ENCODE measurements around the gene CHAT.

The CHAT gene

DNA sequence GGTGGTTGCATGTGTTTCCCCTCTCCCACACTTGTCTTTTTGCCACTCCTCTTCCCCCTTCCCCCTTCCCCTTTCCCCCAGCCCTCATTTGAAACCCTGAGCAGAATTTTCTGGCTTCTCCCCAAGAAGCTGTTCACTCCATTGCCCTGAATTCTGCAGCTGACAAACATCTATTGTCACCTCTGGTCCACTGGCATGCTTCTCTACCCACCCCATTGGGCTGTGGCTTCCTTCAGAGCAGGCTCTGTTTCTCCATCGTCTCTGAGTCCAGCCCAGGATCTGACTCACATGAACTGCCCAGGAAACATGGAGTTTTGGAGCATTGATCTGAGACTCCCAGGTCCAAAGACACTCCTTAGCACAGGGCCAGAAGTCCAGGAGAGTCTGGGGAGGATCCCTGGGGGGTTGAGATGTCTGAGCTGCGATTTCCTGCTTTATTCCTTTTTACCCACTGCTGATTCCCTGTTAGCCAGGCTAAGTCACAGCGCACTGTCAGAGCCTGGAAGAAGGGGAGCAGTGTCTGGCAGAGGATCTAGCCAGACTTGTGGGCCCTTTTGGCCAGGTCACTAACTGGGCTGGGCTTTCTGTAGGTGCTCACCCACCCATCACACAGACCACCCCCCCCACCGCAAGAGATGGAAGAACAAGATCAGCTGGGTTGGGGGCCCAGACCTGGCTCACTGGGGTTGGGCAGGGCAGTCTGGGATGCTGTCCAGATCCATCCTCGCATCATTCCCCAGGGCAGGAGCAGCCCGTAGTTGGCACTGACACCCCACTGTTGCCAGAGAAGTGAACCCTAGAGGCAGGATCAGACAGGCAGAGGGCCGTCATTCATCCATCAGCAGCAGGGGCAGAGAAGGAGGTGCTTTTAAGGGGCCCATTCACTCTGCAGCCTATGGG is 3.5 kb downstream of the CHAT start:
- Histone ChIP-seq H3K36me3 (ENCODE audit: low read depth) (no peaks in the 10 kb centered on the region), H3K4me3 (ENCODE audit: severe bottlenecking) (no peak overlapping the region), H3K27me3 (ENCODE audit: insufficient read depth, poor library complexity, severe bottlenecking) (peaks cover 35% of the 10 kb centered on the region), H3K4me1 (ENCODE audit: insufficient read depth, poor library complexity, severe bottlenecking) (no peaks in the 10 kb centered on the region), H3K27ac (ENCODE audit: poor library complexity, severe bottlenecking) (no peak overlapping the region), H3K9me3 (ENCODE audit: severe bottlenecking) (no peaks in the 10 kb centered on the region)
- no peak for ATAC-seq (ENCODE audit: low read depth)
- TF ChIP-seq, protein P1, sequence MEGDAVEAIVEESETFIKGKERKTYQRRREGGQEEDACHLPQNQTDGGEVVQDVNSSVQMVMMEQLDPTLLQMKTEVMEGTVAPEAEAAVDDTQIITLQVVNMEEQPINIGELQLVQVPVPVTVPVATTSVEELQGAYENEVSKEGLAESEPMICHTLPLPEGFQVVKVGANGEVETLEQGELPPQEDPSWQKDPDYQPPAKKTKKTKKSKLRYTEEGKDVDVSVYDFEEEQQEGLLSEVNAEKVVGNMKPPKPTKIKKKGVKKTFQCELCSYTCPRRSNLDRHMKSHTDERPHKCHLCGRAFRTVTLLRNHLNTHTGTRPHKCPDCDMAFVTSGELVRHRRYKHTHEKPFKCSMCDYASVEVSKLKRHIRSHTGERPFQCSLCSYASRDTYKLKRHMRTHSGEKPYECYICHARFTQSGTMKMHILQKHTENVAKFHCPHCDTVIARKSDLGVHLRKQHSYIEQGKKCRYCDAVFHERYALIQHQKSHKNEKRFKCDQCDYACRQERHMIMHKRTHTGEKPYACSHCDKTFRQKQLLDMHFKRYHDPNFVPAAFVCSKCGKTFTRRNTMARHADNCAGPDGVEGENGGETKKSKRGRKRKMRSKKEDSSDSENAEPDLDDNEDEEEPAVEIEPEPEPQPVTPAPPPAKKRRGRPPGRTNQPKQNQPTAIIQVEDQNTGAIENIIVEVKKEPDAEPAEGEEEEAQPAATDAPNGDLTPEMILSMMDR (IDR thresholded peaks at IDR 0.05; ENCODE audit: poor library complexity, severe bottlenecking): no peak
- peak; percentile 38 for DNase-seq (ENCODE audit: low spot score)

DNA sequence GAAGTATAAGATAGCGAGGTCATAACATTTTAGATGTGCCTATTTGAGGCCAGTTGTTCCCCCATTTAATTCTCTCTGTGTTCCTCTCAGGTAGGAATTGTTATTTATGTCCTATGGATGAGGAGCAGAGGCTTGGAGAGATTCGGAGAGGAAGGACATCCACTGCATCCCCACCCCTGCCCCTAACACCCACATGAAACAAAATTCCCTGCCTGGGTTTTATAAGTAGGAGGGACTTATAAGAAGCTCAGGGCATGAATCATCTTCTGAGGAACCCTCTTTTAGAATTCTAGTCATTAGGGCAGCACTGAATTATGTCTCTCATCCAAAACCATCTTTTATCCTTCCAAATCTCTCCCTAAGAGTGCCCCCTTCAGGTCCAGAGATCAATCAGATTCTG is 5.0 kb downstream of the CHAT start:
- Histone ChIP-seq H3K27ac (ENCODE audit: poor library complexity, severe bottlenecking) (no peak overlapping the region), H3K27me3 (ENCODE audit: insufficient read depth, poor library complexity, severe bottlenecking) (peaks cover 20% of the 10 kb centered on the region), H3K4me1 (ENCODE audit: insufficient read depth, poor library complexity, severe bottlenecking) (no peaks in the 10 kb centered on the region), H3K9me3 (ENCODE audit: severe bottlenecking) (no peaks in the 10 kb centered on the region), H3K4me3 (ENCODE audit: severe bottlenecking) (no peak overlapping the region), H3K36me3 (ENCODE audit: low read depth) (no peaks in the 10 kb centered on the region)
- no peak for ATAC-seq (ENCODE audit: low read depth)
- DNase-seq (ENCODE audit: low spot score): no peak
- TF ChIP-seq, protein P1 (IDR thresholded peaks at IDR 0.05; ENCODE audit: poor library complexity, severe bottlenecking): no peak

DNA sequence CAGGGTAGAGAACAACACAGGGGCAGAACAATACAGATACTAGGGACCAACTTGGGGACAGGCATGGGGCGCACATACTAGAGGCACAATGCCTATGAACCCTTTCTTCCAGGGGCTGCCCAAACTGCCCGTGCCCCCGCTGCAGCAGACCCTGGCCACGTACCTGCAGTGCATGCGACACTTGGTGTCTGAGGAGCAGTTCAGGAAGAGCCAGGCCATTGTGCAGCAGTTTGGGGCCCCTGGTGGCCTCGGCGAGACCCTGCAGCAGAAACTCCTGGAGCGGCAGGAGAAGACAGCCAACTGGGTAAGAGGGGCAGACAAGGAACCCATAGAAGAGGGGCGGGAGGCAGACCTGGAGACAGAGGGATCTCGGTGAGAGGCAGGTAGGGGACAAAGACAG is 5.8 kb downstream of the CHAT start:
- no peak for ATAC-seq (ENCODE audit: low read depth)
- no peaks in the 10 kb centered on the region for H3K36me3 ChIP-seq (ENCODE audit: low read depth)
- TF ChIP-seq, protein P1 (IDR thresholded peaks at IDR 0.05; ENCODE audit: poor library complexity, severe bottlenecking): no peak
- DNase-seq (ENCODE audit: low spot score): peak; percentile 34
- no peaks in the 10 kb centered on the region for H3K4me1 ChIP-seq (ENCODE audit: insufficient read depth, poor library complexity, severe bottlenecking)
- no peaks in the 10 kb centered on the region for H3K9me3 ChIP-seq (ENCODE audit: severe bottlenecking)
- H3K4me3 ChIP-seq (ENCODE audit: severe bottlenecking): no peak overlapping the region
- H3K27me3 ChIP-seq (ENCODE audit: insufficient read depth, poor library complexity, severe bottlenecking): peaks cover 15% of the 10 kb centered on the region
- no peak overlapping the region for H3K27ac ChIP-seq (ENCODE audit: poor library complexity, severe bottlenecking)

DNA sequence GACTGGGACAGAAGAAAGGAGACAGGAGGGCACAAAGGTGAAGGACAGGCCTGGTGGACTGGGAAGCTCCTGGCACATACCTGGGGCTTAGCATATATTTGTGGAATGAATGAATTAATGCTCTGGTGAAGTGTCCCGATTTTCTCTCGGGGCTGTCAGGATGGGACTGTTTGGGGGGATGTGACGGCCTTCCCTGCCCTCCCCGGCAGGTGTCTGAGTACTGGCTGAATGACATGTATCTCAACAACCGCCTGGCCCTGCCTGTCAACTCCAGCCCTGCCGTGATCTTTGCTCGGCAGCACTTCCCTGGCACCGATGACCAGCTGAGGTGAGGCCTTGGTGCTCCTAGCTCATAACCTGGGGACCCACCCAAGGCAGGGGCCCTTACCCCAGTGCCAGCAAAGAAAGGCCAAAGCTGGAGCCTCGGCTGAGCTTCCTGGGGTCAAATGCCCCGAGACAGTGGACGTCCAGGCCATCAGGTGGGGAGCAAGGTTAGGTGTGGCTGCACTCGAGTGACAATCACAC is 6.5 kb downstream of the CHAT start:
- H3K36me3 ChIP-seq (ENCODE audit: low read depth): no peaks in the 10 kb centered on the region
- no peaks in the 10 kb centered on the region for H3K4me1 ChIP-seq (ENCODE audit: insufficient read depth, poor library complexity, severe bottlenecking)
- H3K4me3 ChIP-seq (ENCODE audit: severe bottlenecking): no peak overlapping the region
- H3K27me3 ChIP-seq (ENCODE audit: insufficient read depth, poor library complexity, severe bottlenecking): peaks cover 7% of the 10 kb centered on the region
- H3K9me3 ChIP-seq (ENCODE audit: severe bottlenecking): no peaks in the 10 kb centered on the region
- peak; percentile 43 for DNase-seq (ENCODE audit: low spot score)
- no peak for ATAC-seq (ENCODE audit: low read depth)
- TF ChIP-seq, protein P1 (IDR thresholded peaks at IDR 0.05; ENCODE audit: poor library complexity, severe bottlenecking): no peak
- no peak overlapping the region for H3K27ac ChIP-seq (ENCODE audit: poor library complexity, severe bottlenecking)
